SK-N-SH (cell line): ENCODE data around the gene DEPDC5. TPM values are rescaled to one million over a fixed set of nuclear protein-coding genes. Genes with fewer than 3 reads are reported as not detected.
A peak's percentile ranks its signal among the peaks of the same experiment; 100 is the strongest.

Source experiments
- CTCF ChIA-PET: fragments of 300-600, 350-600 bp; formaldehyde crosslinking; extraction: SDS; loops from one replicate; lab custom pipeline; 2021; lab: Yijun Ruan, JAX
- POLR2A ChIA-PET: fragments of 350-600 bp; sonication (Branson Sonifier 250); formaldehyde crosslinking; extraction: SDS; loops from one replicate; lab custom pipeline; 2020; ENCODE audit warnings: antibody characterized with exemption, inconsistent platforms; lab: Yijun Ruan, JAX
- DNase-seq: peaks from one replicate; pipeline ENCODE4 v3.0.0; 2012
- H2AFZ ChIP-seq: fragments of 200-600 bp; sonication (generic); 2 replicates; pipeline ENCODE4 v1.8.1; 2016; ENCODE audit warnings: antibody characterized with exemption, mild to moderate bottlenecking, low read depth
- H3F3A ChIP-seq: fragments of 200-600 bp; sonication (generic); replicated peaks from 2 replicates; pipeline ENCODE3; 2016; ENCODE audit warnings: antibody characterized with exemption, mild to moderate bottlenecking; ENCODE audit not compliant: insufficient read depth
- H3K27ac ChIP-seq, 2 experiments: fragments of 200-500 bp in 1 of 2; fragments of 200-600 bp in 1 of 2; sonication (Bioruptor generic) in 1 of 2; sonication (generic), shearing (Covaris generic) in 1 of 2; 2 replicates each; pipeline versions ENCODE4 v1.5.1 to v1.6.1; 2014 to 2016; ENCODE audit warnings: low read depth in 2 of 2, inconsistent platforms in 1 of 2, low read length in 1 of 2, mild to moderate bottlenecking in 1 of 2, mixed read lengths in 1 of 2
- H3K27me3 ChIP-seq: fragments of 200-600 bp; sonication (generic), shearing (Covaris generic); 2 replicates; pipeline ENCODE4 v1.6.1; 2016; ENCODE audit warnings: mixed run types; ENCODE audit not compliant: insufficient read depth
- H3K36me3 ChIP-seq, 2 experiments: fragments of 200-500 bp in 1 of 2; fragments of 200-600 bp in 1 of 2; sonication (Bioruptor generic) in 1 of 2; sonication (generic) in 1 of 2; replicated peaks in 1 of 2; 2 replicates each; pipeline versions ENCODE3 to v1.5.1; 2014 to 2016; ENCODE audit warnings: low read length in 1 of 2, mild to moderate bottlenecking in 1 of 2; ENCODE audit not compliant: insufficient read depth in 2 of 2, control insufficient read depth in 1 of 2
- H3K4me1 ChIP-seq, 2 experiments: fragments of 200-500 bp in 1 of 2; fragments of 200-600 bp in 1 of 2; sonication (Bioruptor generic) in 1 of 2; sonication (generic), shearing (Covaris generic) in 1 of 2; 2 replicates each; pipeline versions ENCODE4 v1.5.1 to v1.6.1; 2014 to 2016; ENCODE audit warnings: low read depth in 1 of 2, low read length in 1 of 2, mixed run types in 1 of 2; ENCODE audit not compliant: insufficient read depth in 2 of 2, control insufficient read depth in 1 of 2
- H3K4me2 ChIP-seq: fragments of 200-600 bp; sonication (generic), shearing (Covaris generic); 2 replicates; pipeline ENCODE4 v1.6.1; 2017; ENCODE audit warnings: mixed run types
- H3K4me3 ChIP-seq, 2 experiments: fragments of 200-500 bp in 1 of 2; fragments of 200-600 bp in 1 of 2; sonication (Bioruptor generic) in 1 of 2; sonication (generic), shearing (Covaris generic) in 1 of 2; 2 replicates each; pipeline versions ENCODE4 v1.5.1 to v1.8.1; 2014 to 2016; ENCODE audit warnings: low read depth in 2 of 2, inconsistent platforms in 1 of 2, low read length in 1 of 2, mild to moderate bottlenecking in 1 of 2, mixed read lengths in 1 of 2, moderate library complexity in 1 of 2
- H3K79me2 ChIP-seq: fragments of 200-600 bp; sonication (generic); 2 replicates; pipeline ENCODE4 v1.8.1; 2017; ENCODE audit warnings: mild to moderate bottlenecking; ENCODE audit not compliant: insufficient read depth
- H3K9ac ChIP-seq: fragments of 200-600 bp; sonication (generic); 2 replicates; pipeline ENCODE4 v1.6.1; 2017; ENCODE audit warnings: mixed run types
- H3K9me2 ChIP-seq: fragments of 200-600 bp; sonication (generic); 2 replicates; pipeline ENCODE4 v1.6.1; 2017; ENCODE audit warnings: mixed run types
- H3K9me3 ChIP-seq: fragments of 200-600 bp; sonication (generic); 2 replicates; pipeline ENCODE4 v1.6.1; 2017; ENCODE audit warnings: mixed run types, mild to moderate bottlenecking, moderate library complexity
- H4K20me1 ChIP-seq: fragments of 200-600 bp; sonication (generic); 2 replicates; pipeline ENCODE4 v1.6.1; 2017; ENCODE audit warnings: mild to moderate bottlenecking, mixed run types; ENCODE audit not compliant: insufficient read depth
- CHD2 ChIP-seq: fragments of 150-350 bp; IDR thresholded peaks from 2 replicates; pipeline ENCODE4 v1.6.1; 2018; ENCODE audit warnings: low read length; ENCODE audit not compliant: partially characterized antibody
- CTCF ChIP-seq: fragments of 200-600 bp; sonication (generic); IDR thresholded peaks from 2 replicates; pipeline ENCODE4 v1.6.1; 2017; ENCODE audit warnings: antibody characterized with exemption, mild to moderate bottlenecking, moderate library complexity
- ELF1 ChIP-seq: IDR thresholded peaks from 2 replicates; pipeline ENCODE4 v1.4.0; 2012
- EP300 ChIP-seq, 2 experiments: IDR thresholded peaks; 2 replicates each; pipeline versions ENCODE4 v1.4.0 to v1.6.1; 2012; ENCODE audit warnings: borderline replicate concordance in 1 of 2, low read depth in 1 of 2, low read length in 1 of 2
- FOSL2 ChIP-seq: IDR thresholded peaks from 2 replicates; pipeline ENCODE4 v1.4.0; 2012; ENCODE audit warnings: low read depth, mild to moderate bottlenecking, moderate library complexity, borderline replicate concordance
- MEF2A ChIP-seq: IDR thresholded peaks from 2 replicates; pipeline ENCODE4 v1.4.0; 2012; ENCODE audit warnings: low read depth, borderline replicate concordance
- NRF1 ChIP-seq: IDR thresholded peaks from 2 replicates; pipeline ENCODE4 v1.6.1; 2012; ENCODE audit warnings: low read depth, mild to moderate bottlenecking, low read length
- PBX3 ChIP-seq: IDR thresholded peaks from 2 replicates; pipeline ENCODE4; 2012
- POLR2AphosphoS5 ChIP-seq: IDR thresholded peaks from 2 replicates; pipeline ENCODE4 v1.6.1; 2012; ENCODE audit warnings: low read depth, low read length
- RAD21 ChIP-seq: IDR thresholded peaks from 2 replicates; pipeline ENCODE4 v1.6.1; 2012; ENCODE audit warnings: mild to moderate bottlenecking, low read length
- RCOR1 ChIP-seq: fragments of 150-350 bp; IDR thresholded peaks from 2 replicates; pipeline ENCODE4 v1.6.1; 2017; ENCODE audit warnings: antibody characterized with exemption, low read length
- RFX5 ChIP-seq: IDR thresholded peaks from 2 replicates; pipeline ENCODE4 v1.6.1; 2012; ENCODE audit warnings: mild to moderate bottlenecking, improper control_type of control experiment, low read length
- SIN3A ChIP-seq: IDR thresholded peaks from 2 replicates; pipeline ENCODE4 v1.6.1; 2012; ENCODE audit warnings: low read depth, mild to moderate bottlenecking, low read length, moderate library complexity, borderline replicate concordance
- SMC3 ChIP-seq: IDR thresholded peaks from 2 replicates; pipeline ENCODE4 v1.6.1; 2012; ENCODE audit warnings: low read depth, low read length, improper control_type of control experiment
- TCF12 ChIP-seq: IDR thresholded peaks from 2 replicates; pipeline ENCODE4 v1.4.0; 2012
- USF2 ChIP-seq: fragments of 150-350 bp; IDR thresholded peaks from 2 replicates; pipeline ENCODE4 v1.6.1; 2017; ENCODE audit warnings: antibody characterized with exemption, low read length, low read depth, borderline replicate concordance
- WGBS: methylation state at CpG from one replicate; pipeline ENCODE4 v1.1.6; 2017; ENCODE audit warnings: low lambda C conversion rate; 5-methylcytosine and 5-hydroxymethylcytosine counted together
- polyA plus RNA-seq, 3 experiments: library from polyadenylated mRNA; depleted of rRNA; stranded (reverse); fragments of >200 nt; gene quantifications; 2 replicates each; pipeline ENCODE4 v1.2.3, GENCODE V29; 2012

Gene DEPDC5
- polyA plus RNA-seq, 1 of the 3 experiments (the other 2 are of a cell fraction): 7.8 TPM

- Histone ChIP-seq H3K79me2 (no peaks in the 10 kb centered on the region), H3K27ac (no peak overlapping the region), H3K9me2 (no peaks in the 10 kb centered on the region), H3F3A (no peaks in the 10 kb centered on the region), H3K4me1 (peaks cover 0 to 6% of the 10 kb centered on the region in 2 experiments; a peak in 2 of 4 replicates), H3K4me3 (no peak overlapping the region), H3K4me2 (no peak overlapping the region), H3K36me3 (peaks cover 17 to 24% of the 10 kb centered on the region in 2 experiments), H2AFZ (no peak overlapping the region), H3K9me3 (no peaks in the 10 kb centered on the region), H4K20me1 (no peaks in the 10 kb centered on the region), H3K27me3 (no peaks in the 10 kb centered on the region), H3K9ac (no peak overlapping the region)
- CTCF ChIA-PET: interaction anchor here (0.6 to 1.7 kb wide), 15 partner anchors 25 to 410 kb away, joined by 3 to 15 read pairs (median 3); partner anchors contain the start of gene YWHAH
- WGBS: 92% methylated on average over 4 of the region's 4 CpGs
- POLR2A ChIA-PET: no interaction called here
- DNase-seq: peak; percentile 46
- TF ChIP-seq SIN3A (no peak), CTCF (peak; percentile 23; the same call in 1 of the 2 replicates), RAD21 (peak; percentile 66), MEF2A (no peak), ELF1 (no peak), SMC3 (peak; percentile 49), TCF12 (no peak)
Observed at GRCh38 chr22:31872209-31872608, 118.4 kb downstream of the DEPDC5 start.

GRCh38 chr22:31874821-31875220 lies 121.0 kb downstream of the DEPDC5 start:
- CTCF ChIA-PET: interaction anchor here (0.6 to 1.0 kb wide), 2 partner anchors 17 to 95 kb away, joined by 3 read pairs; no protein-coding TSS in a partner anchor
- TF ChIP-seq FOSL2: no peak
- no peak for TF ChIP-seq PBX3
- TF ChIP-seq EP300 (IDR thresholded peaks at IDR 0.05; ENCODE audit: borderline replicate concordance in 1 of 2, low read depth in 1 of 2, low read length in 1 of 2): no peak
- TF ChIP-seq RAD21: no peak
- no peak for TF ChIP-seq RFX5
- no peak for TF ChIP-seq POLR2AphosphoS5
- TF ChIP-seq NRF1: no peak
- no peak for TF ChIP-seq SIN3A
- TF ChIP-seq RCOR1: no peak
- TF ChIP-seq USF2: no peak
- no peak for TF ChIP-seq CTCF
- TF ChIP-seq CHD2: no peak
- Histone ChIP-seq H3K9me3 (no peaks in the 10 kb centered on the region), H2AFZ (no peak overlapping the region), H3K4me2 (no peak overlapping the region), H3K4me1 (peaks cover 0 to 6% of the 10 kb centered on the region in 2 experiments; a peak in 2 of 4 replicates), H3K9ac (no peak overlapping the region), H3K4me3 (no peak overlapping the region), H3K36me3 (peaks cover 17 to 19% of the 10 kb centered on the region in 2 experiments), H3K27ac (no peak overlapping the region), H3F3A (no peaks in the 10 kb centered on the region), H3K27me3 (no peaks in the 10 kb centered on the region), H3K79me2 (no peaks in the 10 kb centered on the region), H3K9me2 (no peaks in the 10 kb centered on the region), H4K20me1 (no peaks in the 10 kb centered on the region)
- 95% methylated on average over 3 of the region's 3 CpGs for WGBS
- POLR2A ChIA-PET: interaction anchor here (1.8 kb wide), 1 partner anchor 70 kb away, joined by 3 read pairs; no protein-coding TSS in a partner anchor
- DNase-seq: no peak
